Naive B cell (primary cell): Measurements from ENCODE around the gene NAXD. TPM values are rescaled to one million over a fixed set of nuclear protein-coding genes. Genes with fewer than 3 reads are reported as not detected.

ENCODE experiments used
- polyA plus RNA-seq, 6 donors: library from polyadenylated mRNA; unstranded; fragments of 300-500 nt; fragmentation: Illumina TruSeq; gene quantifications; one replicate each; pipeline ENCODE4 v1.2.3, GENCODE V29; 2021; ENCODE audit warnings: low read depth in 6 of 6

NAXD gene
- polyA plus RNA-seq, 6 donors from 2014 or later = 10.8 to 23.1 (median 15.4) TPM

Other genes with a start within 250 kb of the NAXD start
- 1 to 10 TPM in 3 of 6 donors, under 1 TPM in 2, not detected in 1; 0.74 to 3.4 (median 2.0) TPM for gene RAB20, start 53.8 kb upstream of the NAXD start, polyA plus RNA-seq
- gene CARS2, start 90.6 kb downstream of the NAXD start, polyA plus RNA-seq = 10 to 100 TPM; 44.4 to 69.8 (median 52.9) TPM
- 10 to 100 TPM; 16.8 to 29.2 (median 20.9) TPM for gene ING1, start 98.2 kb downstream of the NAXD start, polyA plus RNA-seq